CD4-positive, alpha-beta memory T cell (primary cell): Measurements from ENCODE around the gene NGEF. TPM values are rescaled to one million over a fixed set of nuclear protein-coding genes. Genes with fewer than 3 reads are reported as not detected.

Experiments used
- CTCF ChIA-PET: fragments of 350-600 bp; sonication (Branson Sonifier 250); formaldehyde crosslinking; loops from one replicate; lab custom pipeline; 2021; ENCODE audit warnings: inconsistent platforms; ENCODE audit not compliant: partially characterized antibody; lab: Charles Lee
- POLR2A ChIA-PET: fragments of 350-600 bp; sonication (Branson Sonifier 250); formaldehyde crosslinking; loops from one replicate; lab custom pipeline; 2021; ENCODE audit not compliant: partially characterized antibody; lab: Charles Lee
- DNase-seq, 5 donors: peaks; one replicate each; pipeline versions ENCODE4 v3.0.0 to v3.0.0-alpha.2; 2020 to 2022; ENCODE audit warnings: mixed read lengths in 1 of 5
- H3K27ac ChIP-seq: one replicate; pipeline ENCODE4 v1.7.0; 2013; ENCODE audit warnings: low read depth, low read length
- H3K27me3 ChIP-seq: 2 replicates; pipeline ENCODE4 v1.7.0; 2013; ENCODE audit warnings: mild to moderate bottlenecking, low read length, moderate library complexity; ENCODE audit not compliant: insufficient read depth
- H3K36me3 ChIP-seq: 2 replicates; pipeline ENCODE4 v1.7.0; 2013; ENCODE audit warnings: mild to moderate bottlenecking, low read length, moderate library complexity; ENCODE audit not compliant: insufficient read depth
- H3K4me1 ChIP-seq: 2 replicates; pipeline ENCODE4 v1.7.0; 2013; ENCODE audit warnings: mild to moderate bottlenecking, low read length, moderate library complexity; ENCODE audit not compliant: insufficient read depth
- H3K4me3 ChIP-seq, 2 donors: one replicate each; pipeline ENCODE4 v1.7.0; 2013; ENCODE audit warnings: low read length in 2 of 2, mild to moderate bottlenecking in 1 of 2
- H3K9me3 ChIP-seq, 2 donors: one replicate each; pipeline ENCODE4 v1.7.0; 2013; ENCODE audit warnings: low read length in 2 of 2, control low read depth in 1 of 2; ENCODE audit not compliant: control insufficient read depth in 1 of 2
- H3K27ac Mint-ChIP-seq, 7 donors: one replicate each; pipeline ENCODE4 v1.8.0; 2020 to 2021; ENCODE audit warnings: mixed read lengths in 7 of 7, mild to moderate bottlenecking in 6 of 7, inconsistent platforms in 3 of 7, moderate library complexity in 3 of 7
- H3K27me3 Mint-ChIP-seq, 2 donors: one replicate each; pipeline ENCODE4 v1.8.0; 2020 to 2021; ENCODE audit warnings: mixed read lengths in 2 of 2
- H3K36me3 Mint-ChIP-seq, 2 donors: one replicate each; pipeline ENCODE4 v1.8.0; 2020 to 2021; ENCODE audit warnings: mixed read lengths in 2 of 2, inconsistent platforms in 1 of 2, mild to moderate bottlenecking in 1 of 2
- H3K4me1 Mint-ChIP-seq, 4 donors: one replicate each; pipeline ENCODE4 v1.8.0; 2020 to 2021; ENCODE audit warnings: mixed read lengths in 4 of 4, mild to moderate bottlenecking in 1 of 4
- H3K4me3 Mint-ChIP-seq, 8 donors: one replicate each; pipeline ENCODE4 v1.8.0; 2020 to 2021; ENCODE audit warnings: mixed read lengths in 8 of 8, mild to moderate bottlenecking in 7 of 8, moderate library complexity in 6 of 8, inconsistent platforms in 3 of 8
- H3K9me3 Mint-ChIP-seq, 8 donors: one replicate each; pipeline ENCODE4 v1.8.0; 2020 to 2021; ENCODE audit warnings: mixed read lengths in 8 of 8, mild to moderate bottlenecking in 5 of 8, inconsistent platforms in 3 of 8, moderate library complexity in 1 of 8
- intact Hi-C: fragments of 100-400 bp; cut with micrococcal nuclease; formaldehyde crosslinking; loops from one replicate; pipeline ENCODE4 v1.15.1; 2023
- polyA plus RNA-seq, 2 donors: library from polyadenylated mRNA; unstranded; fragments of 300-500 nt; fragmentation: Illumina TruSeq; gene quantifications; one replicate each; pipeline ENCODE4 v1.2.3, GENCODE V29; 2021
- total RNA-seq, 2 experiments: library from RNA; stranded (reverse); gene quantifications; one replicate each; pipeline ENCODE4 v1.2.3, GENCODE V29; 2021

Gene NGEF
- total and polyA plus RNA-seq, 4 experiments from 2014 or later = not detected

DNA sequence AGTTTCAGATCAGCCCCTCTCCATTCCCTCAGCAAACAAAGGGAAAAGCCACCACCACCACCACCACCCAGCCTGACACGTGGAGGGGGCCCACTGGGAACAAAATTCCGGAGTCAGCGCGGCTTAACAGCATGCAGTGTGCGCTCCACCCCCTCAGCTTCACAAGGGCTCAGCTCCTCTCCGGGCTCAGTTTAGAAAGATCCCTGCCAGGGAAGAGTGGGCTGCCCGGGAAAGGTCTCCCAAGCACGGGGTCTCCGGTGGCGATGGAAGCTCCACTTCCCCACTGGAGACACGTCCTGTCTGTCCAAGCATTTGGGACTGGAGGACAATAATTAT, 87.3 kb downstream of the NGEF start:
- Mint-ChIP-seq H3K4me3 (no peak overlapping the region), H3K36me3 (no peaks in the 10 kb centered on the region), H3K27ac (no peak overlapping the region), H3K9me3 (peaks cover 0 to 5% (median 0%) of the 10 kb centered on the region in 8 donors), H3K4me1 (peaks cover 2 to 23% (median 13%) of the 10 kb centered on the region in 4 donors), H3K27me3 (peaks cover 39 to 47% of the 10 kb centered on the region in 2 donors)
- Histone ChIP-seq H3K27me3 (peaks cover 2% of the 10 kb centered on the region), H3K27ac (no peak overlapping the region), H3K36me3 (no peaks in the 10 kb centered on the region), H3K9me3 (no peaks in the 10 kb centered on the region), H3K4me1 (peaks cover 5% of the 10 kb centered on the region), H3K4me3 (no peak overlapping the region)
- POLR2A ChIA-PET = no interaction called here
- intact Hi-C loops = no loop called here
- no peak for DNase-seq
- CTCF ChIA-PET = no interaction called here

- Mint-ChIP-seq H3K27ac (no peak overlapping the region), H3K4me3 (peak overlapping the region in 4 of 8 donors; percentile 6 to 30 (median 16)), H3K27me3 (peaks cover 42 to 49% of the 10 kb centered on the region in 2 donors), H3K9me3 (peaks cover 0 to 5% (median 0%) of the 10 kb centered on the region in 8 donors), H3K36me3 (no peaks in the 10 kb centered on the region), H3K4me1 (peaks cover 2 to 23% (median 13%) of the 10 kb centered on the region in 4 donors)
- intact Hi-C loops = no loop called here
- H3K4me3 ChIP-seq = no peak overlapping the region
- peaks cover 4% of the 10 kb centered on the region for H3K27me3 ChIP-seq
- no peaks in the 10 kb centered on the region for H3K9me3 ChIP-seq
- H3K27ac ChIP-seq = no peak overlapping the region
- DNase-seq = no peak
- peaks cover 5% of the 10 kb centered on the region for H3K4me1 ChIP-seq
- POLR2A ChIA-PET = no interaction called here
- CTCF ChIA-PET = no interaction called here
- no peaks in the 10 kb centered on the region for H3K36me3 ChIP-seq
Observed at GRCh38 chr2:232925153-232925820, 87.8 kb downstream of the NGEF start.

GRCh38 chr2:232924433-232924832, 88.6 kb downstream of the NGEF start:
- H3K4me3 Mint-ChIP-seq = no peak overlapping the region
- no peak overlapping the region for H3K4me3 ChIP-seq
- ChIA-PET POLR2A (no interaction called here), CTCF (no interaction called here)
- DNase-seq = no peak
- peaks cover 41 to 44% of the 10 kb centered on the region in 2 donors for H3K27me3 Mint-ChIP-seq
- intact Hi-C loops = no loop called here
- H3K36me3 Mint-ChIP-seq = no peaks in the 10 kb centered on the region
- no peak overlapping the region for H3K27ac ChIP-seq
- H3K4me1 Mint-ChIP-seq = peaks cover 2 to 18% (median 10%) of the 10 kb centered on the region in 4 donors
- H3K36me3 ChIP-seq = no peaks in the 10 kb centered on the region
- no peak overlapping the region for H3K27ac Mint-ChIP-seq
- H3K9me3 Mint-ChIP-seq = peaks cover 0 to 2% (median 0%) of the 10 kb centered on the region in 8 donors
- peaks cover 4% of the 10 kb centered on the region for H3K27me3 ChIP-seq
- H3K9me3 ChIP-seq = no peaks in the 10 kb centered on the region
- peaks cover 5% of the 10 kb centered on the region for H3K4me1 ChIP-seq

- intact Hi-C loops = no loop called here
- CTCF ChIA-PET = no interaction called here
- H3K4me3 Mint-ChIP-seq = no peak overlapping the region
Observed at GRCh38 chr2:232920760-232921159, 92.3 kb downstream of the NGEF start.

DNA sequence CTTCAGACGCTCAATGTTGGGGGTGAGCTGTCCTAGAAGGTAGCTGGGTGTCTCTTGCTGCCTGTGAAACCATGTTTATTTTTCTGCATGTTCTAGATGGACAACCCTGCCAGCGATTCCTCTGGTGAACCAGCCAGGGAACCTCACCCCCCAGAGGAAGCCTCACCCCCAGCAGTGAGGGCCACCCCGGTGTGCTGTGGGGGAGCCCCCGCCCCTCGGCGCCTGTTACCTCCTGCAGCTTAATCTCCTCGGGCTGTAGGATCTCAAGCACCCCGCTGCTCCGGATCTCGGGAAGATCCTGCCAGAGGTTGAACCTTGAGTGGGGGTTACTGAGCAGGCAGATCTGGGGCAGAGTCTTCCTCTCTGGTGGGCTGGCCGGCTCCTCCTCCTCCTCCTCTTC, 93.0 kb downstream of the NGEF start:
- peaks cover 0 to 3% (median 0%) of the 10 kb centered on the region in 4 donors for H3K4me1 Mint-ChIP-seq
- CTCF ChIA-PET = no interaction called here
- Histone ChIP-seq H3K4me3 (no peak overlapping the region), H3K4me1 (no peaks in the 10 kb centered on the region), H3K27ac (no peak overlapping the region), H3K9me3 (no peaks in the 10 kb centered on the region), H3K36me3 (no peaks in the 10 kb centered on the region), H3K27me3 (peaks cover 4% of the 10 kb centered on the region)
- H3K4me3 Mint-ChIP-seq = no peak overlapping the region
- no peak for DNase-seq
- H3K27ac Mint-ChIP-seq = no peak overlapping the region
- peaks cover 36 to 49% of the 10 kb centered on the region in 2 donors for H3K27me3 Mint-ChIP-seq
- POLR2A ChIA-PET = no interaction called here
- H3K9me3 Mint-ChIP-seq = no peaks in the 10 kb centered on the region
- H3K36me3 Mint-ChIP-seq = no peaks in the 10 kb centered on the region
- intact Hi-C loops = no loop called here

More at GRCh38 chr2:232920760-232921159, 92.3 kb downstream of the NGEF start:
- no peak for DNase-seq
- peaks cover 4% of the 10 kb centered on the region for H3K27me3 ChIP-seq
- H3K4me1 Mint-ChIP-seq = peaks cover 0 to 5% (median 0%) of the 10 kb centered on the region in 4 donors
- POLR2A ChIA-PET = no interaction called here
- H3K27ac ChIP-seq = no peak overlapping the region
- H3K4me3 ChIP-seq = no peak overlapping the region
- no peak overlapping the region for H3K27ac Mint-ChIP-seq
- no peaks in the 10 kb centered on the region for H3K4me1 ChIP-seq
- no peaks in the 10 kb centered on the region for H3K36me3 Mint-ChIP-seq
- peaks cover 40 to 50% of the 10 kb centered on the region in 2 donors for H3K27me3 Mint-ChIP-seq
- H3K9me3 ChIP-seq = no peaks in the 10 kb centered on the region
- no peaks in the 10 kb centered on the region for H3K9me3 Mint-ChIP-seq
- no peaks in the 10 kb centered on the region for H3K36me3 ChIP-seq

GRCh38 chr2:232919141-232919540, 93.9 kb downstream of the NGEF start:
- H3K4me3 Mint-ChIP-seq = no peak overlapping the region
- Histone ChIP-seq H3K4me3 (no peak overlapping the region), H3K9me3 (no peaks in the 10 kb centered on the region), H3K36me3 (no peaks in the 10 kb centered on the region), H3K27ac (no peak overlapping the region), H3K27me3 (peaks cover 4% of the 10 kb centered on the region), H3K4me1 (no peaks in the 10 kb centered on the region)
- H3K27me3 Mint-ChIP-seq = peaks cover 29 to 44% of the 10 kb centered on the region in 2 donors
- ChIA-PET CTCF (no interaction called here), POLR2A (no interaction called here)
- no peaks in the 10 kb centered on the region for H3K36me3 Mint-ChIP-seq
- DNase-seq = no peak
- H3K9me3 Mint-ChIP-seq = no peaks in the 10 kb centered on the region
- peak overlapping the region in 1 of 7 donors; percentile 19 for H3K27ac Mint-ChIP-seq
- no peaks in the 10 kb centered on the region for H3K4me1 Mint-ChIP-seq
- intact Hi-C loops = no loop called here

- no peaks in the 10 kb centered on the region for H3K9me3 ChIP-seq
- H3K4me3 ChIP-seq = no peak overlapping the region
- Mint-ChIP-seq H3K36me3 (no peaks in the 10 kb centered on the region), H3K27me3 (peaks cover 21 to 42% of the 10 kb centered on the region in 2 donors), H3K27ac (peak overlapping the region in 1 of 7 donors; percentile 25), H3K9me3 (peaks cover 6 to 32% (median 24%) of the 10 kb centered on the region in 8 donors), H3K4me3 (no peak overlapping the region), H3K4me1 (no peaks in the 10 kb centered on the region)
- POLR2A ChIA-PET = no interaction called here
- no peak for DNase-seq
- no peaks in the 10 kb centered on the region for H3K27me3 ChIP-seq
- H3K27ac ChIP-seq = no peak overlapping the region
- no peaks in the 10 kb centered on the region for H3K36me3 ChIP-seq
- CTCF ChIA-PET = no interaction called here
- intact Hi-C loops = no loop called here
- H3K4me1 ChIP-seq = no peaks in the 10 kb centered on the region
Observed at GRCh38 chr2:232913903-232914302, 99.2 kb downstream of the NGEF start.
